ENCODE data around the gene RAPGEF3.

DNA sequence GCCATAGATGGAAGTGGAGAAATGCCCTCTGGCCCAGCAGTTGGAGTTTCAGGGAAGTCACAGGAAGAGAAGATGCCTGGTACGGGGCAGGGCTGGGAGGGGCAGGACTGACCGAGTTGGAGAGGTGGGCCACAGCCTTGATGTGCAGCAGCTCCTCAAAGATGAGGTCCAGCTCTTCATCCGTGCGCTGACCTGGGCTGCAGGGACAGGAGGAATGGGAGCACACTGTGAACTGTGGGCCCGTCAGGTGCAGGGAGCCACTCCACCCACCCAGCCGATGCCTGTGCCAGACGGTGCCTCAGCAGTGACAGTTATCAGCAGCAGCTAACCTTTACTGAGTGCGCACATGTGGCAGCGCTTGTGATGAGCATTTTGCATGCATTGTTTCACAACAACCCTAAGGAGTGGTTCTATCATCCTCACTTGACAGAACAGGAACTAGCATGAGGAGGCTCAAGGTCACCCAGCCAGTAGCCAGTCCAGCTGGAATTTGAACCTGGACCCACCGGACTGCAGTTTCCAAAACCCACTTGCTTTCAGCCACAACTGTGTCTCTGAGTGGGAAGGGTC is 8.4 kb downstream of the RAPGEF3 start:
- TF ChIP-seq, protein P1, sequence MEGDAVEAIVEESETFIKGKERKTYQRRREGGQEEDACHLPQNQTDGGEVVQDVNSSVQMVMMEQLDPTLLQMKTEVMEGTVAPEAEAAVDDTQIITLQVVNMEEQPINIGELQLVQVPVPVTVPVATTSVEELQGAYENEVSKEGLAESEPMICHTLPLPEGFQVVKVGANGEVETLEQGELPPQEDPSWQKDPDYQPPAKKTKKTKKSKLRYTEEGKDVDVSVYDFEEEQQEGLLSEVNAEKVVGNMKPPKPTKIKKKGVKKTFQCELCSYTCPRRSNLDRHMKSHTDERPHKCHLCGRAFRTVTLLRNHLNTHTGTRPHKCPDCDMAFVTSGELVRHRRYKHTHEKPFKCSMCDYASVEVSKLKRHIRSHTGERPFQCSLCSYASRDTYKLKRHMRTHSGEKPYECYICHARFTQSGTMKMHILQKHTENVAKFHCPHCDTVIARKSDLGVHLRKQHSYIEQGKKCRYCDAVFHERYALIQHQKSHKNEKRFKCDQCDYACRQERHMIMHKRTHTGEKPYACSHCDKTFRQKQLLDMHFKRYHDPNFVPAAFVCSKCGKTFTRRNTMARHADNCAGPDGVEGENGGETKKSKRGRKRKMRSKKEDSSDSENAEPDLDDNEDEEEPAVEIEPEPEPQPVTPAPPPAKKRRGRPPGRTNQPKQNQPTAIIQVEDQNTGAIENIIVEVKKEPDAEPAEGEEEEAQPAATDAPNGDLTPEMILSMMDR (IDR thresholded peaks at IDR 0.05) = no peak
- TF ChIP-seq EZH2 (IDR thresholded peaks at IDR 0.05) (no peak), EZH2phosphoT487 (IDR thresholded peaks at IDR 0.05) (no peak)
